OCI-LY7 (cell line): ENCODE results near the gene EPB41L4B. TPM values are rescaled to one million over a fixed set of nuclear protein-coding genes. Genes with fewer than 3 reads are reported as not detected.

Source experiments
- BruUV-seq: library from RNA; stranded (reverse); fragments of 400-500 nt; replicated peaks from 2 replicates; lab custom pipeline; 2021; lab: Mats Ljungman, UMichigan
- CTCF ChIA-PET: fragments of 300-600 bp; sonication (Branson Sonifier 250); formaldehyde crosslinking; loops from one replicate; lab custom pipeline; 2022; ENCODE audit warnings: antibody characterized with exemption; ENCODE audit not compliant: unreplicated experiment; lab: Charles Lee
- POLR2A ChIA-PET: fragments of 300-600 bp; sonication (Branson Sonifier 250); formaldehyde crosslinking; loops from one replicate; lab custom pipeline; 2022; ENCODE audit warnings: antibody characterized with exemption; lab: Charles Lee
- DNase-seq: peaks from one replicate; pipeline ENCODE4 v3.0.0-alpha.2; 2015; ENCODE audit warnings: low spot score
- H2AFZ ChIP-seq: fragments of 200-600 bp; sonication (generic), shearing (Covaris generic); 2 replicates; pipeline ENCODE4 v1.6.1; 2014; ENCODE audit warnings: mild to moderate bottlenecking, antibody characterized with exemption, low read length, moderate library complexity
- H3K27ac ChIP-seq: fragments of 200-600 bp; sonication (generic); 2 replicates; pipeline ENCODE4 v1.5.1; 2014; ENCODE audit warnings: mixed run types, low read depth, mild to moderate bottlenecking, moderate library complexity, low read length, inconsistent platforms; ENCODE audit not compliant: poor library complexity, severe bottlenecking
- H3K36me3 ChIP-seq: fragments of 200-600 bp; sonication (generic); 2 replicates; pipeline ENCODE4 v1.6.1; 2014; ENCODE audit warnings: mild to moderate bottlenecking, antibody characterized with exemption, low read length, moderate library complexity, mixed read lengths; ENCODE audit not compliant: insufficient read depth
- H3K4me1 ChIP-seq: fragments of 200-600 bp; sonication (generic); 2 replicates; pipeline ENCODE4 v1.5.1; 2014; ENCODE audit warnings: mild to moderate bottlenecking, low read length; ENCODE audit not compliant: insufficient read depth, poor library complexity, severe bottlenecking
- H3K4me2 ChIP-seq: fragments of 200-600 bp; sonication (generic); 2 replicates; pipeline ENCODE4 v1.6.1; 2014; ENCODE audit warnings: mild to moderate bottlenecking, low read length
- H3K4me3 ChIP-seq: fragments of 200-600 bp; sonication (generic); 2 replicates; pipeline ENCODE4 v1.5.1; 2014; ENCODE audit warnings: mild to moderate bottlenecking, low read depth, low read length; ENCODE audit not compliant: poor library complexity, severe bottlenecking
- H3K79me2 ChIP-seq: fragments of 200-600 bp; sonication (generic); 2 replicates; pipeline ENCODE4 v1.6.1; 2016; ENCODE audit warnings: low read depth, mild to moderate bottlenecking, low read length, moderate library complexity, mixed read lengths; ENCODE audit not compliant: insufficient read depth
- H3K9me2 ChIP-seq: fragments of 200-600 bp; sonication (generic); 2 replicates; pipeline ENCODE4 v1.6.1; 2016; ENCODE audit warnings: mild to moderate bottlenecking, low read length, mixed read lengths; ENCODE audit not compliant: insufficient read depth
- H3K9me3 ChIP-seq: fragments of 200-600 bp; sonication (generic); 2 replicates; pipeline ENCODE4 v1.6.1; 2014; ENCODE audit warnings: mild to moderate bottlenecking, mixed run types, low read length, mixed read lengths
- H4K20me1 ChIP-seq: fragments of 200-600 bp; sonication (generic); 2 replicates; pipeline ENCODE4 v1.6.1; 2014; ENCODE audit warnings: mild to moderate bottlenecking, antibody characterized with exemption, low read length, moderate library complexity, mixed read lengths; ENCODE audit not compliant: insufficient read depth
- EZH2phosphoT487 ChIP-seq: fragments of 200-600 bp; sonication (generic); IDR thresholded peaks from 2 replicates; pipeline ENCODE4 v1.6.1; 2018; ENCODE audit warnings: low read depth, borderline replicate concordance, mild to moderate bottlenecking, mixed run types, antibody characterized with exemption, low read length, moderate library complexity, mixed read lengths
- intact Hi-C: fragments of 100-400 bp; cut with micrococcal nuclease; formaldehyde crosslinking; loops from one replicate; pipeline ENCODE4 v1.10.0; 2022; ENCODE audit not compliant: unreplicated experiment
- total RNA-seq, 2 experiments: library from RNA; depleted of rRNA in 1 of 2; stranded (reverse); fragments of >200 nt in 1 of 2; shearing (Covaris generic) in 1 of 2; gene quantifications; 2 replicates each; pipeline ENCODE4 v1.2.3, GENCODE V29; 2014 to 2022
- TF ChIP-seq, protein P1 (sequence below): fragments of 200-600 bp; sonication (generic); conservative IDR thresholded peaks from 2 replicates; pipeline ENCODE4 v1.5.1; 2014; ENCODE audit warnings: mild to moderate bottlenecking, antibody characterized with exemption, low read length, moderate library complexity, mixed read lengths

Gene EPB41L4B
- total RNA-seq, 2 experiments from 2014 or later: 0.29 TPM; not detected in 1

GRCh38 chr9:109276469-109277440, 44.1 kb downstream of the EPB41L4B start:
- no peaks in the 10 kb centered on the region for H4K20me1 ChIP-seq
- H3K36me3 ChIP-seq: no peaks in the 10 kb centered on the region
- no peak overlapping the region for H3K27ac ChIP-seq
- H3K9me3 ChIP-seq: no peaks in the 10 kb centered on the region
- no peaks in the 10 kb centered on the region for H3K9me2 ChIP-seq
- H3K4me3 ChIP-seq: no peak overlapping the region
- no peaks in the 10 kb centered on the region for H3K79me2 ChIP-seq
- ChIA-PET POLR2A (no interaction called here), CTCF (no interaction called here)
- no peak for DNase-seq
- H2AFZ ChIP-seq: no peak overlapping the region
- TF ChIP-seq EZH2phosphoT487: no peak
- TF ChIP-seq, protein P1, sequence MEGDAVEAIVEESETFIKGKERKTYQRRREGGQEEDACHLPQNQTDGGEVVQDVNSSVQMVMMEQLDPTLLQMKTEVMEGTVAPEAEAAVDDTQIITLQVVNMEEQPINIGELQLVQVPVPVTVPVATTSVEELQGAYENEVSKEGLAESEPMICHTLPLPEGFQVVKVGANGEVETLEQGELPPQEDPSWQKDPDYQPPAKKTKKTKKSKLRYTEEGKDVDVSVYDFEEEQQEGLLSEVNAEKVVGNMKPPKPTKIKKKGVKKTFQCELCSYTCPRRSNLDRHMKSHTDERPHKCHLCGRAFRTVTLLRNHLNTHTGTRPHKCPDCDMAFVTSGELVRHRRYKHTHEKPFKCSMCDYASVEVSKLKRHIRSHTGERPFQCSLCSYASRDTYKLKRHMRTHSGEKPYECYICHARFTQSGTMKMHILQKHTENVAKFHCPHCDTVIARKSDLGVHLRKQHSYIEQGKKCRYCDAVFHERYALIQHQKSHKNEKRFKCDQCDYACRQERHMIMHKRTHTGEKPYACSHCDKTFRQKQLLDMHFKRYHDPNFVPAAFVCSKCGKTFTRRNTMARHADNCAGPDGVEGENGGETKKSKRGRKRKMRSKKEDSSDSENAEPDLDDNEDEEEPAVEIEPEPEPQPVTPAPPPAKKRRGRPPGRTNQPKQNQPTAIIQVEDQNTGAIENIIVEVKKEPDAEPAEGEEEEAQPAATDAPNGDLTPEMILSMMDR: no peak
- no peaks in the 10 kb centered on the region for H3K4me1 ChIP-seq
- no TSS peak for BruUV-seq
- intact Hi-C loops: no loop called here
- no peak overlapping the region for H3K4me2 ChIP-seq

DNA sequence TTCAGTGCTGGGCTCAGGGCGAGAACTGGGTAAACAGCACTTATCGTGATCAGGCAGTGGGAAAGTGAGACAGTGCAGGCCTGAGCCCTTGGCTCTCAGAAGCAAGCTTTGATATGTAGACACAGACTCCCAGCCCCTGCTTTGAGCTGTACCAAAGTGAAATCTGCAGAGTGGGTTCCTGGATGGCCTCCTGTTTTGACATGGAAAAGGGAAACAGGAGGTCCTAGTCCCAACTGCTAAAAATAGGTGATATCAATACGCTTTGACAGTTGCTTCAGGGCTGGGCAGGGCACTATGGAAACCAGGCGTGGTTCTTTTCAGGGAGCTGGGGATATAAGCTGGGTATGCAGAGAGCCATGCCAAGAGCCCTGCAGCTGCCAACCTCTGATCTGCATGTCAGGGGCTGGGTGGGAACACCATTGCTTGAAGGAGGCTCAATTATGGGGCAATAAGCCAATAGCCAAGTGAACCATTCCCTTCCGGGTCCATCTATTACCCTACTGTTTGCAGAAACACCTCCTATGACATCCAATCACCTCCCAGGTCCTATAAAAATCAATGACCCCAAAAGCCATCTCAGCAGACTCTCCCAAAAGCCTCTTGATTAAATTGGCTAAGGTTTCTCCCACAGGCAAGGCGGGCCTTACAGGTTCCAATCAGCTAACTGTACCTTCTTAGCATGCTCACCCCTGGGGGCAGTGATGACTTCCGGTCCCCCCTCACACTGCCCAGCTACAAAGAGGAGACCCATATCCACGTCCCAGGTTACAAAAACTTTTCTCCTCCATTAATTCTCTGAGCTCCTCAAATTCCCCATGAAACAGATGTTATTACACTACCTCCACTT, 45.8 kb downstream of the EPB41L4B start:
- ChIA-PET CTCF (no interaction called here), POLR2A (interaction anchor here (0.6 kb wide), 2 partner anchors 43 to 328 kb away, joined by 3 read pairs; no protein-coding TSS in a partner anchor)
- H3K4me3 ChIP-seq: no peak overlapping the region
- no peak for DNase-seq
- H4K20me1 ChIP-seq: no peaks in the 10 kb centered on the region
- no TSS peak for BruUV-seq
- H3K9me2 ChIP-seq: no peaks in the 10 kb centered on the region
- H2AFZ ChIP-seq: no peak overlapping the region
- H3K79me2 ChIP-seq: no peaks in the 10 kb centered on the region
- no peak overlapping the region for H3K4me2 ChIP-seq
- H3K27ac ChIP-seq: no peak overlapping the region
- no peaks in the 10 kb centered on the region for H3K9me3 ChIP-seq
- TF ChIP-seq, protein P1: no peak
- no peak for TF ChIP-seq EZH2phosphoT487
- H3K4me1 ChIP-seq: no peaks in the 10 kb centered on the region
- intact Hi-C loops: no loop called here
- H3K36me3 ChIP-seq: no peaks in the 10 kb centered on the region
